HFFc6 (cell line): ENCODE measurements around the gene SRBD1. TPM values are rescaled to one million over a fixed set of nuclear protein-coding genes. Genes with fewer than 3 reads are reported as not detected.

Experiments used
- DNase-seq: peaks from one replicate; pipeline ENCODE4 v3.0.0-alpha.2; 2018
- H3K27ac Mint-ChIP-seq: 2 replicates; pipeline ENCODE4 v1.8.0; 2020; ENCODE audit warnings: mild to moderate bottlenecking, mixed read lengths
- H3K27me3 Mint-ChIP-seq: 2 replicates; pipeline ENCODE4 v1.8.0; 2021; ENCODE audit warnings: mild to moderate bottlenecking, moderate library complexity, mixed read lengths; ENCODE audit not compliant: insufficient read depth
- H3K36me3 Mint-ChIP-seq: 2 replicates; pipeline ENCODE4 v1.8.0; 2021; ENCODE audit warnings: low read depth, mixed read lengths
- H3K4me1 Mint-ChIP-seq: 2 replicates; pipeline ENCODE4 v1.8.0; 2020; ENCODE audit warnings: low read depth, mixed read lengths
- H3K4me3 Mint-ChIP-seq: 2 replicates; pipeline ENCODE4 v1.8.0; 2020; ENCODE audit warnings: mild to moderate bottlenecking, moderate library complexity, mixed read lengths
- H3K9me3 Mint-ChIP-seq: 2 replicates; pipeline ENCODE4 v1.8.0; 2020; ENCODE audit warnings: mild to moderate bottlenecking, mixed read lengths
- CTCF ChIP-seq: fragments of 200-600 bp; sonication (generic); IDR thresholded peaks from 2 replicates; pipeline ENCODE4 v1.5.0; 2021; ENCODE audit warnings: antibody characterized with exemption, mild to moderate bottlenecking
- total RNA-seq, 6 experiments: library from RNA; stranded (reverse); fragmentation: NEBNext Ultra II Directional; extraction: Animal tissue kit (Norgen Biotek cat#: 25700); gene quantifications; 2 replicates in 1 of 6; 3 replicates in 5 of 6; pipeline ENCODE4 v1.2.3, GENCODE V29; 2021

SRBD1 gene
- total RNA-seq, 6 experiments from 2014 or later, result 9.5 to 13.6 (median 12.4) TPM

- DNase-seq, result no peak
- no peak for TF ChIP-seq CTCF
- H3K27ac Mint-ChIP-seq, result no peak overlapping the region
- H3K9me3 Mint-ChIP-seq, result no peaks in the 10 kb centered on the region
- no peaks in the 10 kb centered on the region for H3K4me1 Mint-ChIP-seq
- H3K36me3 Mint-ChIP-seq, result no peaks in the 10 kb centered on the region
- no peaks in the 10 kb centered on the region; the same call in 1 of the 2 replicates for H3K27me3 Mint-ChIP-seq
- H3K4me3 Mint-ChIP-seq, result no peak overlapping the region
Observed at GRCh38 chr2:45470531-45470930, 140.5 kb downstream of the SRBD1 start.

GRCh38 chr2:45469314-45470099 lies 141.6 kb downstream of the SRBD1 start:
- no peak overlapping the region for H3K27ac Mint-ChIP-seq
- H3K4me1 Mint-ChIP-seq, result no peaks in the 10 kb centered on the region
- H3K4me3 Mint-ChIP-seq, result no peak overlapping the region
- no peak for DNase-seq
- no peaks in the 10 kb centered on the region for H3K9me3 Mint-ChIP-seq
- H3K27me3 Mint-ChIP-seq, result no peaks in the 10 kb centered on the region; the same call in 1 of the 2 replicates
- TF ChIP-seq CTCF, result no peak
- H3K36me3 Mint-ChIP-seq, result no peaks in the 10 kb centered on the region

- Mint-ChIP-seq H3K27ac (no peak overlapping the region), H3K4me1 (no peaks in the 10 kb centered on the region), H3K4me3 (no peak overlapping the region), H3K9me3 (no peaks in the 10 kb centered on the region), H3K27me3 (no peaks in the 10 kb centered on the region; the same call in 1 of the 2 replicates), H3K36me3 (no peaks in the 10 kb centered on the region)
- TF ChIP-seq CTCF, result no peak
- no peak for DNase-seq
Observed at GRCh38 chr2:45468279-45468678, 142.8 kb downstream of the SRBD1 start.

- Mint-ChIP-seq H3K9me3 (no peaks in the 10 kb centered on the region), H3K4me1 (no peaks in the 10 kb centered on the region), H3K27me3 (no peaks in the 10 kb centered on the region; the same call in 1 of the 2 replicates), H3K27ac (no peak overlapping the region), H3K4me3 (no peak overlapping the region), H3K36me3 (no peaks in the 10 kb centered on the region)
- DNase-seq, result no peak
- TF ChIP-seq CTCF, result no peak
Observed at GRCh38 chr2:45466053-45466452, 145.0 kb downstream of the SRBD1 start.

GRCh38 chr2:45460825-45461224 lies 150.2 kb downstream of the SRBD1 start:
- Mint-ChIP-seq H3K4me1 (peaks cover 23% of the 10 kb centered on the region), H3K36me3 (no peaks in the 10 kb centered on the region), H3K9me3 (no peaks in the 10 kb centered on the region), H3K27me3 (no peaks in the 10 kb centered on the region), H3K4me3 (no peak overlapping the region), H3K27ac (no peak overlapping the region)
- no peak for TF ChIP-seq CTCF
- no peak for DNase-seq
